GM23338 (cell line): Measurements from ENCODE around the gene HMCN2. TPM values are rescaled to one million over a fixed set of nuclear protein-coding genes. Genes with fewer than 3 reads are reported as not detected.

Experiments
- ATAC-seq: fragments of 200-7000 bp; cut with Tn5 transposase; 3 replicates; pipeline ENCODE4 v1.9.1; 2020
- DNase-seq: peaks from one replicate; pipeline ENCODE4 v3.0.0-alpha.2; 2015; ENCODE audit warnings: low spot score
- H2AFZ ChIP-seq: fragments of 200-600 bp; sonication (generic); 2 replicates; pipeline ENCODE4 v1.8.0; 2016; ENCODE audit warnings: antibody characterized with exemption, mild to moderate bottlenecking, moderate library complexity
- H3F3A ChIP-seq: fragments of 200-600 bp; sonication (generic); replicated peaks from 2 replicates; pipeline ENCODE4 v1.8.0; 2017; ENCODE audit warnings: antibody characterized with exemption, mixed run types, low read depth
- H3K27ac ChIP-seq: fragments of 200-600 bp; sonication (generic); 2 replicates; pipeline ENCODE4 v1.6.1; 2016; ENCODE audit warnings: low read depth
- H3K27me3 ChIP-seq: fragments of 200-600 bp; sonication (generic); 2 replicates; pipeline ENCODE4 v1.8.0; 2016; ENCODE audit warnings: mild to moderate bottlenecking, mixed run types, moderate library complexity; ENCODE audit not compliant: insufficient read depth
- H3K36me3 ChIP-seq: fragments of 200-600 bp; sonication (generic); 2 replicates; pipeline ENCODE4 v1.8.0; 2016; ENCODE audit warnings: mild to moderate bottlenecking; ENCODE audit not compliant: insufficient read depth
- H3K4me1 ChIP-seq: fragments of 200-600 bp; sonication (generic); 2 replicates; pipeline ENCODE4 v1.8.0; 2016; ENCODE audit warnings: mild to moderate bottlenecking, moderate library complexity; ENCODE audit not compliant: insufficient read depth
- H3K4me2 ChIP-seq: fragments of 200-600 bp; sonication (generic); 2 replicates; pipeline ENCODE4 v1.7.1; 2017; ENCODE audit warnings: mixed run types
- H3K4me3 ChIP-seq: fragments of 200-600 bp; sonication (generic); 2 replicates; pipeline ENCODE4 v1.6.1; 2016; ENCODE audit warnings: mixed run types
- H3K79me2 ChIP-seq: fragments of 200-600 bp; sonication (generic); replicated peaks from 2 replicates; pipeline ENCODE4 v1.8.0; 2017; ENCODE audit warnings: mild to moderate bottlenecking; ENCODE audit not compliant: insufficient read depth
- H3K9me2 ChIP-seq: fragments of 200-600 bp; sonication (generic); 2 replicates; pipeline ENCODE4 v1.8.0; 2017; ENCODE audit not compliant: insufficient read depth
- H4K20me1 ChIP-seq: fragments of 200-600 bp; sonication (generic); replicated peaks from 2 replicates; pipeline ENCODE4 v1.8.0; 2017; ENCODE audit warnings: mild to moderate bottlenecking; ENCODE audit not compliant: insufficient read depth
- H3K27ac Mint-ChIP-seq: 2 replicates; pipeline ENCODE4 v1.8.0; 2020; ENCODE audit warnings: inconsistent platforms, mild to moderate bottlenecking, moderate library complexity, mixed read lengths
- H3K27me3 Mint-ChIP-seq: 3 replicates; pipeline ENCODE4 v1.8.0; 2022; ENCODE audit warnings: low read depth, mild to moderate bottlenecking, moderate library complexity, mixed read lengths, inconsistent platforms; ENCODE audit not compliant: insufficient read depth, poor library complexity
- H3K36me3 Mint-ChIP-seq: 3 replicates; pipeline ENCODE4 v1.8.0; 2021; ENCODE audit warnings: low read depth, mild to moderate bottlenecking, inconsistent platforms, moderate library complexity, mixed read lengths
- H3K4me1 Mint-ChIP-seq: 3 replicates; pipeline ENCODE4 v1.8.0; 2020; ENCODE audit warnings: mild to moderate bottlenecking, inconsistent platforms, mixed read lengths
- H3K4me3 Mint-ChIP-seq: 3 replicates; pipeline ENCODE4 v1.8.0; 2021; ENCODE audit warnings: moderate library complexity, mild to moderate bottlenecking, inconsistent platforms, mixed read lengths
- H3K9me3 Mint-ChIP-seq: 3 replicates; pipeline ENCODE4 v1.8.0; 2020; ENCODE audit warnings: moderate library complexity, mild to moderate bottlenecking, inconsistent platforms, mixed read lengths
- CREB1 ChIP-seq: fragments of 250-450 bp; sonication (Bioruptor Pico); IDR thresholded peaks from 2 replicates; pipeline ENCODE4 v1.5.0; 2020; ENCODE audit warnings: low read depth, mild to moderate bottlenecking, moderate library complexity
- EZH2 ChIP-seq: fragments of 200-600 bp; sonication (generic); IDR thresholded peaks from one replicate; pipeline ENCODE4 v1.8.0; 2017; ENCODE audit warnings: antibody characterized with exemption, mild to moderate bottlenecking, low read depth; ENCODE audit not compliant: unreplicated experiment
- EZH2phosphoT487 ChIP-seq: fragments of 200-600 bp; sonication (generic); IDR thresholded peaks from one replicate; pipeline ENCODE4 v1.8.1; 2018; ENCODE audit warnings: antibody characterized with exemption; ENCODE audit not compliant: unreplicated experiment
- JUNB ChIP-seq: IDR thresholded peaks from one replicate; pipeline ENCODE4 v1.6.1; 2016; ENCODE audit warnings: antibody characterized with exemption; ENCODE audit not compliant: unreplicated experiment
- NANOG ChIP-seq: IDR thresholded peaks from 2 replicates; pipeline ENCODE4 v1.6.1; 2016; ENCODE audit warnings: antibody characterized with exemption, borderline replicate concordance
- POLR2AphosphoS5 ChIP-seq: IDR thresholded peaks from 2 replicates; pipeline ENCODE4 v1.6.1; 2016; ENCODE audit warnings: antibody characterized with exemption, low read depth
- STAT1 ChIP-seq: IDR thresholded peaks from one replicate; pipeline ENCODE4 v1.6.1; 2016; ENCODE audit warnings: antibody characterized with exemption; ENCODE audit not compliant: unreplicated experiment
- ZNF114 ChIP-seq: fragments of 250-450 bp; sonication (Bioruptor Pico); IDR thresholded peaks from 2 replicates; pipeline ENCODE4 v1.5.0; 2020; ENCODE audit warnings: mild to moderate bottlenecking, moderate library complexity
- ZNF331 ChIP-seq: fragments of 250-450 bp; sonication (Bioruptor Pico); IDR thresholded peaks from 2 replicates; pipeline ENCODE4 v1.5.0; 2020; ENCODE audit warnings: low read depth, mild to moderate bottlenecking, moderate library complexity
- polyA plus RNA-seq: library from polyadenylated mRNA; unstranded; fragments of >200 nt; fragmentation: Nextera tagmentation; extraction: Ambion mirVana; gene quantifications from 2 replicates; pipeline ENCODE4 v1.2.1, GENCODE V29; 2016
- total RNA-seq: library from RNA; depleted of rRNA; stranded (reverse); fragments of >200 nt; shearing (Covaris generic); gene quantifications from 2 replicates; pipeline ENCODE4 v1.2.3, GENCODE V29; 2014
- TF ChIP-seq, protein P1 (sequence below): IDR thresholded peaks from 2 replicates; pipeline ENCODE4 v1.6.1; 2016; ENCODE audit warnings: antibody characterized with exemption
- TF ChIP-seq, protein P2 (sequence below), 2 experiments: fragments of 200-600 bp in 1 of 2; sonication (generic) in 1 of 2; conservative IDR thresholded peaks; 2 replicates each; pipeline versions ENCODE4 v1.5.1 to v1.6.1; 2016 to 2017; ENCODE audit warnings: antibody characterized with exemption in 2 of 2, low read depth in 2 of 2, mild to moderate bottlenecking in 2 of 2, moderate library complexity in 1 of 2
- TF ChIP-seq, protein P3 (sequence below): IDR thresholded peaks from one replicate; pipeline ENCODE4 v1.6.1; 2018; ENCODE audit warnings: antibody characterized with exemption; ENCODE audit not compliant: unreplicated experiment
- TF ChIP-seq, protein P4 (sequence below): fragments of 250-450 bp; sonication (Bioruptor Pico); IDR thresholded peaks from 2 replicates; pipeline ENCODE4 v1.5.0; 2020; ENCODE audit warnings: mild to moderate bottlenecking, moderate library complexity

HMCN2 gene
- total and polyA plus RNA-seq, 2 experiments from 2014 or later = 1.3 to 4.7 TPM

DNA sequence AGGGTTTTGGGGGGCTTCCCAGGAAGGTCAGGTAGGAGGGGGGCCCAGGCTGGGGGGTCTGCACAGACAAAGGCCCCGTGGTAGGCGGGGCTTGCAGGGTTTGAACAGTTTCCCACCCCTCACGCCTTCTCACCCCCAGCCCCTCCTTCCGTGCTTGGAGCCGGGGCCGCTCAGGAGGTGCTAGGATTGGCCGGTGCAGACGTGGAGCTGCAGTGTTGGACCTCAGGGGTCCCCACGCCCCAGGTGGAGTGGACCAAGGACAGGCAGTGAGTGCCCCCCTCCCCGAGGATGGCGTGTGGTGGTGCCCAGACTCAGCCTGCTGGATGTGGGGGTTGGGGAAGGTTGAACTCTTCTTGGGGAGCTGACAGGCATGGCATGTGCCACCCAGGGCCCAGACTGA is 83.8 kb downstream of the HMCN2 start:
- Histone ChIP-seq H3K4me2 (no peak overlapping the region), H3K9me2 (no peaks in the 10 kb centered on the region), H4K20me1 (no peaks in the 10 kb centered on the region), H3K27ac (no peak overlapping the region), H3K36me3 (no peaks in the 10 kb centered on the region), H3F3A (peaks cover 6% of the 10 kb centered on the region; the same call in 1 of the 2 replicates), H3K79me2 (no peaks in the 10 kb centered on the region), H3K4me1 (no peaks in the 10 kb centered on the region), H3K27me3 (no peaks in the 10 kb centered on the region), H2AFZ (no peak overlapping the region), H3K4me3 (no peak overlapping the region)
- Mint-ChIP-seq H3K27me3 (peaks cover 1% of the 10 kb centered on the region), H3K9me3 (no peaks in the 10 kb centered on the region), H3K4me3 (no peak overlapping the region), H3K4me1 (peaks cover 8% of the 10 kb centered on the region; the same call in 1 of the 3 replicates), H3K36me3 (no peaks in the 10 kb centered on the region), H3K27ac (no peak overlapping the region)
- TF ChIP-seq, protein P1, sequence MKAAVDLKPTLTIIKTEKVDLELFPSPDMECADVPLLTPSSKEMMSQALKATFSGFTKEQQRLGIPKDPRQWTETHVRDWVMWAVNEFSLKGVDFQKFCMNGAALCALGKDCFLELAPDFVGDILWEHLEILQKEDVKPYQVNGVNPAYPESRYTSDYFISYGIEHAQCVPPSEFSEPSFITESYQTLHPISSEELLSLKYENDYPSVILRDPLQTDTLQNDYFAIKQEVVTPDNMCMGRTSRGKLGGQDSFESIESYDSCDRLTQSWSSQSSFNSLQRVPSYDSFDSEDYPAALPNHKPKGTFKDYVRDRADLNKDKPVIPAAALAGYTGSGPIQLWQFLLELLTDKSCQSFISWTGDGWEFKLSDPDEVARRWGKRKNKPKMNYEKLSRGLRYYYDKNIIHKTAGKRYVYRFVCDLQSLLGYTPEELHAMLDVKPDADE = no peak
- TF ChIP-seq NANOG = no peak
- TF ChIP-seq STAT1 = no peak
- TF ChIP-seq POLR2AphosphoS5 = no peak
- TF ChIP-seq EZH2 = no peak
- TF ChIP-seq EZH2phosphoT487 = no peak
- TF ChIP-seq ZNF114 (CRISPR knock-in tag) = no peak
- TF ChIP-seq JUNB = no peak
- TF ChIP-seq, protein P2, sequence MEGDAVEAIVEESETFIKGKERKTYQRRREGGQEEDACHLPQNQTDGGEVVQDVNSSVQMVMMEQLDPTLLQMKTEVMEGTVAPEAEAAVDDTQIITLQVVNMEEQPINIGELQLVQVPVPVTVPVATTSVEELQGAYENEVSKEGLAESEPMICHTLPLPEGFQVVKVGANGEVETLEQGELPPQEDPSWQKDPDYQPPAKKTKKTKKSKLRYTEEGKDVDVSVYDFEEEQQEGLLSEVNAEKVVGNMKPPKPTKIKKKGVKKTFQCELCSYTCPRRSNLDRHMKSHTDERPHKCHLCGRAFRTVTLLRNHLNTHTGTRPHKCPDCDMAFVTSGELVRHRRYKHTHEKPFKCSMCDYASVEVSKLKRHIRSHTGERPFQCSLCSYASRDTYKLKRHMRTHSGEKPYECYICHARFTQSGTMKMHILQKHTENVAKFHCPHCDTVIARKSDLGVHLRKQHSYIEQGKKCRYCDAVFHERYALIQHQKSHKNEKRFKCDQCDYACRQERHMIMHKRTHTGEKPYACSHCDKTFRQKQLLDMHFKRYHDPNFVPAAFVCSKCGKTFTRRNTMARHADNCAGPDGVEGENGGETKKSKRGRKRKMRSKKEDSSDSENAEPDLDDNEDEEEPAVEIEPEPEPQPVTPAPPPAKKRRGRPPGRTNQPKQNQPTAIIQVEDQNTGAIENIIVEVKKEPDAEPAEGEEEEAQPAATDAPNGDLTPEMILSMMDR (conservative IDR thresholded peaks at IDR 0.05; ENCODE audit: low read depth in 2 of 2) = no peak
- no peak for TF ChIP-seq CREB1 (CRISPR knock-in tag)
- TF ChIP-seq, protein P3, sequence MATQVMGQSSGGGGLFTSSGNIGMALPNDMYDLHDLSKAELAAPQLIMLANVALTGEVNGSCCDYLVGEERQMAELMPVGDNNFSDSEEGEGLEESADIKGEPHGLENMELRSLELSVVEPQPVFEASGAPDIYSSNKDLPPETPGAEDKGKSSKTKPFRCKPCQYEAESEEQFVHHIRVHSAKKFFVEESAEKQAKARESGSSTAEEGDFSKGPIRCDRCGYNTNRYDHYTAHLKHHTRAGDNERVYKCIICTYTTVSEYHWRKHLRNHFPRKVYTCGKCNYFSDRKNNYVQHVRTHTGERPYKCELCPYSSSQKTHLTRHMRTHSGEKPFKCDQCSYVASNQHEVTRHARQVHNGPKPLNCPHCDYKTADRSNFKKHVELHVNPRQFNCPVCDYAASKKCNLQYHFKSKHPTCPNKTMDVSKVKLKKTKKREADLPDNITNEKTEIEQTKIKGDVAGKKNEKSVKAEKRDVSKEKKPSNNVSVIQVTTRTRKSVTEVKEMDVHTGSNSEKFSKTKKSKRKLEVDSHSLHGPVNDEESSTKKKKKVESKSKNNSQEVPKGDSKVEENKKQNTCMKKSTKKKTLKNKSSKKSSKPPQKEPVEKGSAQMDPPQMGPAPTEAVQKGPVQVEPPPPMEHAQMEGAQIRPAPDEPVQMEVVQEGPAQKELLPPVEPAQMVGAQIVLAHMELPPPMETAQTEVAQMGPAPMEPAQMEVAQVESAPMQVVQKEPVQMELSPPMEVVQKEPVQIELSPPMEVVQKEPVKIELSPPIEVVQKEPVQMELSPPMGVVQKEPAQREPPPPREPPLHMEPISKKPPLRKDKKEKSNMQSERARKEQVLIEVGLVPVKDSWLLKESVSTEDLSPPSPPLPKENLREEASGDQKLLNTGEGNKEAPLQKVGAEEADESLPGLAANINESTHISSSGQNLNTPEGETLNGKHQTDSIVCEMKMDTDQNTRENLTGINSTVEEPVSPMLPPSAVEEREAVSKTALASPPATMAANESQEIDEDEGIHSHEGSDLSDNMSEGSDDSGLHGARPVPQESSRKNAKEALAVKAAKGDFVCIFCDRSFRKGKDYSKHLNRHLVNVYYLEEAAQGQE = no peak
- no peak for TF ChIP-seq ZNF331 (CRISPR knock-in tag)
- TF ChIP-seq, protein P4, sequence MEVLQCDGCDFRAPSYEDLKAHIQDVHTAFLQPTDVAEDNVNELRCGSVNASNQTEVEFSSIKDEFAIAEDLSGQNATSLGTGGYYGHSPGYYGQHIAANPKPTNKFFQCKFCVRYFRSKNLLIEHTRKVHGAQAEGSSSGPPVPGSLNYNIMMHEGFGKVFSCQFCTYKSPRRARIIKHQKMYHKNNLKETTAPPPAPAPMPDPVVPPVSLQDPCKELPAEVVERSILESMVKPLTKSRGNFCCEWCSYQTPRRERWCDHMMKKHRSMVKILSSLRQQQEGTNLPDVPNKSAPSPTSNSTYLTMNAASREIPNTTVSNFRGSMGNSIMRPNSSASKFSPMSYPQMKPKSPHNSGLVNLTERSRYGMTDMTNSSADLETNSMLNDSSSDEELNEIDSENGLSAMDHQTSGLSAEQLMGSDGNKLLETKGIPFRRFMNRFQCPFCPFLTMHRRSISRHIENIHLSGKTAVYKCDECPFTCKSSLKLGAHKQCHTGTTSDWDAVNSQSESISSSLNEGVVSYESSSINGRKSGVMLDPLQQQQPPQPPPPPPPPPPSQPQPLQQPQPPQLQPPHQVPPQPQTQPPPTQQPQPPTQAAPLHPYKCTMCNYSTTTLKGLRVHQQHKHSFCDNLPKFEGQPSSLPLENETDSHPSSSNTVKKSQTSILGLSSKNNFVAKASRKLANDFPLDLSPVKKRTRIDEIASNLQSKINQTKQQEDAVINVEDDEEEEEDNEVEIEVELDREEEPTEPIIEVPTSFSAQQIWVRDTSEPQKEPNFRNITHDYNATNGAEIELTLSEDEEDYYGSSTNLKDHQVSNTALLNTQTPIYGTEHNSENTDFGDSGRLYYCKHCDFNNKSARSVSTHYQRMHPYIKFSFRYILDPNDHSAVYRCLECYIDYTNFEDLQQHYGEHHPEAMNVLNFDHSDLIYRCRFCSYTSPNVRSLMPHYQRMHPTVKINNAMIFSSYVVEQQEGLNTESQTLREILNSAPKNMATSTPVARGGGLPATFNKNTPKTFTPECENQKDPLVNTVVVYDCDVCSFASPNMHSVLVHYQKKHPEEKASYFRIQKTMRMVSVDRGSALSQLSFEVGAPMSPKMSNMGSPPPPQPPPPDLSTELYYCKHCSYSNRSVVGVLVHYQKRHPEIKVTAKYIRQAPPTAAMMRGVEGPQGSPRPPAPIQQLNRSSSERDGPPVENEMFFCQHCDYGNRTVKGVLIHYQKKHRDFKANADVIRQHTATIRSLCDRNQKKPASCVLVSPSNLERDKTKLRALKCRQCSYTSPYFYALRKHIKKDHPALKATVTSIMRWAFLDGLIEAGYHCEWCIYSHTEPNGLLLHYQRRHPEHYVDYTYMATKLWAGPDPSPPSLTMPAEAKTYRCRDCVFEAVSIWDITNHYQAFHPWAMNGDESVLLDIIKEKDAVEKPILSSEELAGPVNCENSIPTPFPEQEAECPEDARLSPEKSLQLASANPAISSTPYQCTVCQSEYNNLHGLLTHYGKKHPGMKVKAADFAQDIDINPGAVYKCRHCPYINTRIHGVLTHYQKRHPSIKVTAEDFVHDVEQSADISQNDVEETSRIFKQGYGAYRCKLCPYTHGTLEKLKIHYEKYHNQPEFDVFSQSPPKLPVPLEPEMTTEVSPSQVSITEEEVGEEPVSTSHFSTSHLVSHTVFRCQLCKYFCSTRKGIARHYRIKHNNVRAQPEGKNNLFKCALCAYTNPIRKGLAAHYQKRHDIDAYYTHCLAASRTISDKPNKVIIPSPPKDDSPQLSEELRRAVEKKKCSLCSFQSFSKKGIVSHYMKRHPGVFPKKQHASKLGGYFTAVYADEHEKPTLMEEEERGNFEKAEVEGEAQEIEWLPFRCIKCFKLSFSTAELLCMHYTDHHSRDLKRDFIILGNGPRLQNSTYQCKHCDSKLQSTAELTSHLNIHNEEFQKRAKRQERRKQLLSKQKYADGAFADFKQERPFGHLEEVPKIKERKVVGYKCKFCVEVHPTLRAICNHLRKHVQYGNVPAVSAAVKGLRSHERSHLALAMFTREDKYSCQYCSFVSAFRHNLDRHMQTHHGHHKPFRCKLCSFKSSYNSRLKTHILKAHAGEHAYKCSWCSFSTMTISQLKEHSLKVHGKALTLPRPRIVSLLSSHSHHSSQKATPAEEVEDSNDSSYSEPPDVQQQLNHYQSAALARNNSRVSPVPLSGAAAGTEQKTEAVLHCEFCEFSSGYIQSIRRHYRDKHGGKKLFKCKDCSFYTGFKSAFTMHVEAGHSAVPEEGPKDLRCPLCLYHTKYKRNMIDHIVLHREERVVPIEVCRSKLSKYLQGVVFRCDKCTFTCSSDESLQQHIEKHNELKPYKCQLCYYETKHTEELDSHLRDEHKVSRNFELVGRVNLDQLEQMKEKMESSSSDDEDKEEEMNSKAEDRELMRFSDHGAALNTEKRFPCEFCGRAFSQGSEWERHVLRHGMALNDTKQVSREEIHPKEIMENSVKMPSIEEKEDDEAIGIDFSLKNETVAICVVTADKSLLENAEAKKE (CRISPR knock-in tag) = no peak
- DNase-seq = no peak
- no peak for ATAC-seq
